NCI-H2107 (cell line): ENCODE measurements around the gene ADGRD1.

ENCODE experiments used
- DNase-seq: peaks from one replicate; lab custom pipeline; 2025; lab: John Stamatoyannopoulos, UW

ADGRD1 gene

GRCh38 chr12:131159660-131160059 lies 206.0 kb downstream of the ADGRD1 start:
- DNase-seq, result no peak

GRCh38 chr12:131162113-131162512 lies 208.4 kb downstream of the ADGRD1 start:
- DNase-seq, result no peak

GRCh38 chr12:131163189-131163738 lies 209.6 kb downstream of the ADGRD1 start:
- no peak for DNase-seq

GRCh38 chr12:131164096-131164872 lies 210.6 kb downstream of the ADGRD1 start:
- DNase-seq, result no peak

GRCh38 chr12:131166717-131167116 lies 213.0 kb downstream of the ADGRD1 start:
- no peak for DNase-seq

- DNase-seq, result no peak
Measured at GRCh38 chr12:131167334-131167733, 213.6 kb downstream of the ADGRD1 start.

GRCh38 chr12:131171029-131171428 lies 217.3 kb downstream of the ADGRD1 start:
- DNase-seq, result no peak

- no peak for DNase-seq
Measured at GRCh38 chr12:131174901-131175300, 221.2 kb downstream of the ADGRD1 start.

- no peak for DNase-seq
Measured at GRCh38 chr12:131176266-131176665, 222.6 kb downstream of the ADGRD1 start.

GRCh38 chr12:131176926-131177325 lies 223.2 kb downstream of the ADGRD1 start:
- DNase-seq, result no peak

GRCh38 chr12:131177599-131177998 lies 223.9 kb downstream of the ADGRD1 start:
- no peak for DNase-seq

GRCh38 chr12:131187602-131188001 lies 233.9 kb downstream of the ADGRD1 start:
- no peak for DNase-seq

GRCh38 chr12:131188131-131189050 lies 234.7 kb downstream of the ADGRD1 start:
- DNase-seq, result no peak

GRCh38 chr12:131189781-131190180 lies 236.1 kb downstream of the ADGRD1 start:
- no peak for DNase-seq

GRCh38 chr12:131190965-131191364 lies 237.3 kb downstream of the ADGRD1 start:
- DNase-seq, result no peak
